Inflammatory macrophage (primary cell): ENCODE data around the gene HDAC4.

ENCODE experiments used
- DNase-seq, 2 donors: peaks; one replicate each; pipeline ENCODE4 v3.0.0-alpha.2; 2020 to 2022

The HDAC4 gene

DNA sequence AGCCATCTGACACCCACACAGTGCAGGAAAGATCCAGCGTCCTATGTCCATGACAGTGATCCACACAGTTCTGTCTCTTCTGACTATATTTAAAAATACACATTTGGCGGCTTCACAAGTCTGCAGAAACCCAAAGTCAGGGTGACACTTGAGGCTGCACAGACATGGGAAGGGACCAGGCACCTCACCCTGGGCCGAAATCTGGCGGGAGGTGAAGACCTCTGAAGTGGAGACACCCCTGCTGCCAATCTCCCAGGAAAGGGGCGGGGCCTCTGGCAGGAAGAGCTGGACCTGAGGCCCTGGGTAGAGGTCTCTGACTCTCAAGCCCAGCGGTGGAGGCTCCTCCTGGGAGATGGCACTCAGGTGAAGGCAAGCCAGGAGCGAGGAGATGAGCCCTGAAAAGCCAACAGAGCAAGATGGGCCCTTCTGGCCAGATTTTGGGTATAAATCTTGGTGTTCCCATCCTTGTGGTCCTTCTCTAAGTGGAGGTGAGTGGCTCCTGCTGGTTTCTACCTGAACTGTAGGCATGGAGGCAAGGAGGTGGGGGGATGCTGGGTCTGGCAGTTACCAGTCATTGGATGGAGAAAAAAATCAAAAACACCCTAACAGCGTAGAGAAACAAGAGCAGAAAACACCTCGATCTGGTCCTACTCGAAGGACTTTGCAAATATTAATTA lies 248.4 kb downstream of the HDAC4 start:
- no peak for DNase-seq

DNA sequence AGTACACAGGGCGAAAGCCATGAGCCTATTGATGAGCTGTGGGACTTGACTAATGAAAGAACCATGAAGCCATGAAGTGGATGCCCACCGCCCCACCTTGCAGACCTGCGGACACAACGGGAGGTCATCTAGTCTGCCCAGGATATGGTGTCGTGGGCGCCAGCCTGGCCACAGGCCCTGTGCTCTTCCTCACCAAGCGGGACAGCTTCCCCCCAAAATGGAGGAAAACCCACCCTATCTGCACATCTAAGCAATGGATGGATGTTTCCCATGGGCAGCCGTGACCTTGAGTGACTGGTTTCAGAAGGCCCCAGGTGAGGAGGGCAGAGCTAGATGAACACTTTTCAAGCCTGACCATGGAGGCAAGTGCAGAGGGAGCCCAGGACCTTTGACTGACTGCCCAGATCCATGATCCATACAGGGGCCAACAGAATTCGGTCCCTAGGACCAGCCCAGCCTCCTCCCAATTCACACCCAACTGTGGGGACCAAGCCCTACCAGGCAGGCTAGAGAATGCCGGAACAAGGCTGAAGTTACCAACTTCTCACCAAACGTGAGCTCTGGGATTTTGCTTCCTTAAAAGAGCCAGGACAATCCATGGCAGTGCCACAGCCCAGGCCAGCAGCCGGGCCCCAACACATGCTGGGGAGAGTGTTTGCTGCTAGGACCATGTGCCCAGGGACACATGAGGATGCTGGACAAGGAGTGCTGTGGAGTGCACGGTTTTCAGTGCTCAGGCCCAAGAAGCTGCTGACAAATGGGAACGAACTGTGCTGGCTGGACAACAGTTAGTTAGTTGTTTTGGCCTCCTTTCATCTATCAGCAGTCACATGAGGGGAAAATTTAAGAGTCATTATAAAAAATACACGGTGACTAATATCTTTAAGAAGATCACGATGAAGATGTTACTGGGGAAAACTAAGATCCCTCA lies 249.4 kb downstream of the HDAC4 start:
- DNase-seq, result no peak

DNA sequence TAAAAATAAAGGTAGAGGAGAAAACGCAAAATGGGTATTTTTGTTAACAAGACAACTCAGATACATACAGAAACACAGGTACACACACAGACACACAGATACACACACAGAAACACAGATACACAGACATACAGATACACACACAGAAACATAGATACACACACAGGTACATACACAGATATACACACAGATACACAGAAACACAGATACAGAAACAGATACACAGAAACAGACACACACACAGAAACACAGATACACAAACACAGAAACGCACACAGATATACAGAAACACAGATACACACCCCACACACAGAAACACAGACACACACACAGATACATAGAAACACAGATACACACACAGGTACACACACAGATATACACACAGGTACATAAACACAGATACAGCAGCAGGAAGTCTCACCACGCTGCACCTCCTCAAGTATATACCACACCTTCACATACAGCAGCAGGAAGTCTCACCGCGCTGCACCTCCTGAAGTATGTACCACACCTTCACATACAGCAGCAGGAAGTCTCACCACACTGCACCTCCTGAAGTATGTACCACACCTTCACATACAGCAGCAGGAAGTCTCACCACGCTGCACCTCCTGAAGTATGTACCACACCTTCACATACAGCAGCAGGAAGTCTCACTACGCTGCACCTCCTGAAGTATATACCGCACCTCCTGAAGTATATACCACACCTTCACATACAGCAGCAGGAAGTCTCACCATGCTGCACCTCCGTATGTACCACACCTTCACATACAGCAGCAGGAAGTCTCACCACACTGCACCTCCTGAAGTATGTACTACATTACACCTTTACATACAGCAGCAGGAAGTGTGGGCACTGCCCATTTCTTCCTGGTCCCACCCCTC lies 250.5 kb downstream of the HDAC4 start:
- DNase-seq, result no peak

DNA sequence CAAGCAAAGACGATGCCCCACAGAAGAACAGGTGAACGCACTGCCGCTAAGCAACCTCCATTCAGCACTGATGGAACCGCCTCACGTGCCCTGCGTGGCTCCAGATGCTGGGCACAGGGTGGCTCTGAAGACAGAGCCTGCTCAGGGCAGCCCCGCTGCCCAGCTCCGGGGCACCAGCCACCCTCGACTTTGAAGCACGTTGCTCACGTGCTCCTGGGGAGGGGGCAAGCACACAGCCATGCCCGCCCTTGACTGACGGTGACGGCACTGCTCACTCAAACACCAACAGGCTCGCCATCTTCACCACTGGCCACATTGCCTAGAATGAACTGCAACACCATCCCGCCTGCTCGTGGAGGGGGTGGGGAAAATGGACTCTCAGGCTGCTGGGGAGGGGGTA lies 251.3 kb downstream of the HDAC4 start:
- no peak for DNase-seq

DNA sequence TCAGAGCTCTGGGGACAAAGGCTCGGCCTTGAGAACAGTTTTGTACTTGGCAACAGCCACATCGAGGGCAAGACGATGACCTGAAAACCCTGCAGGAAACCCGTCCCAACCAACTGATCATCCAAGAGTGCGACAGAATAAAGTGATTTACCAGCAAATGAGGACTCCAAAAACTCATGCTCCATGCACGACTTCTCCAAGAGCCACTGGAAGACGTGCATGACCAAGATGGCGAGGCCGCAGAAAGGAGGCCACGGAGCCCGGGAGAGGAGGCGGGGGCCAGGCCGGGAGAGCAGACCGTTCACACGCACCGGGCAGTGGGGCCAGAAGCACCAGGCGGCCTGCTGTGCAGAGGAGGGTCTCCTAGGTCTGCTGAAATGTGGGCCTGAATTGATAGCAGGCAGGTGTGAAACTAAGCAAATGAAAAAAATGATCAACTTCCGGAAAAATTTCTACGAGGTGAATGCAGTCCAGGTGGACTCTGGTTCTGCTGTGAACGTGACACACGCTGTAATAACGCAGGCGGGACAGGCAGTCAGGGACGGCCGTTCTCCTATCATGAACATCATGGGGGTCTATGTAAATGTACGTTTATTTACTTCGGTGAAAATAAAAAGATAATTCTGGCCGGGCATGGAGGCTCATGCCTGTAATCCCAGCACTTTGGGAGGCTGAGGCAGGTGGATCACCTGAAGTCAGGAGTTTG lies 252.2 kb downstream of the HDAC4 start:
- no peak for DNase-seq

DNA sequence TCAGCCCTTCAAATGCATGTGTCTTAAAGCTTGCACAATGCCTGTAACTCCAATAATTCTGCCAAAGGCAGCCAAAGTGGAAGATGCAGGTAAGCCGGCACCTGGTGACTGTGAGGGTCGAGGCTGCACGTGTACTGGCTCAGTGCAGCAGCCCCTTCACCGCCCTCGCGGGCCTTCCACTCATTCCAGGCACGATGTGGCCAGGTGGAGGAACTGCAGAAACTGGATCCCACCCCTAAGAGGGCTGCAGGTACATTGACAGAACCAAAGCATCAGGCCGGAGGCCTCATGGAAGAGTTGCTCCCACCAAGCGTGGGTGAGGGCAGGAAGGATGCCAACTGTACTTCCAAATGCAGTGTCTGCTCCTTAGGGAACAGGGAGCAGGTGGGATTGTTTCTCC lies 253.4 kb downstream of the HDAC4 start:
- no peak for DNase-seq

DNA sequence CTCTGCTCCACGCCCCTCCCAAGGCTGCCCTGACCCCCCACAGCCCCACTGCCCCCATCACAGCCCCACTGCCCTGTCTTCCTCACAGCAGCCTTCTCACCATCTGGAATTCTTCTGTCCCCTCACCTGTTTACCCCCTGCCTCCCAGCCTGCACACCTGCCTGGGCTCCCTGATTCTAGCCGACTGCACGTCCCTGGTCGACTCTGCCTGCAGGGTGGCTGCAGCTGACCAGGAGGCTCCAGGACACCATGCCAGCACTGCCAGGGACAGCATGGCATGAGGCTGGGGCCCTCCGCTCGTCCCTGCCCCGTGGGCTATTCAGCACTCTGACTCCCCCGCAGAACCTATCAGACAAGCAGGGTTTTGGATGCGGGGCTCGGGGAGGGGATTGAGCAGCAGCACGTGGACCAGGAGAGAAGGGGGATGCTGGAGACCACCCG lies 254.1 kb downstream of the HDAC4 start:
- DNase-seq, result no peak

DNA sequence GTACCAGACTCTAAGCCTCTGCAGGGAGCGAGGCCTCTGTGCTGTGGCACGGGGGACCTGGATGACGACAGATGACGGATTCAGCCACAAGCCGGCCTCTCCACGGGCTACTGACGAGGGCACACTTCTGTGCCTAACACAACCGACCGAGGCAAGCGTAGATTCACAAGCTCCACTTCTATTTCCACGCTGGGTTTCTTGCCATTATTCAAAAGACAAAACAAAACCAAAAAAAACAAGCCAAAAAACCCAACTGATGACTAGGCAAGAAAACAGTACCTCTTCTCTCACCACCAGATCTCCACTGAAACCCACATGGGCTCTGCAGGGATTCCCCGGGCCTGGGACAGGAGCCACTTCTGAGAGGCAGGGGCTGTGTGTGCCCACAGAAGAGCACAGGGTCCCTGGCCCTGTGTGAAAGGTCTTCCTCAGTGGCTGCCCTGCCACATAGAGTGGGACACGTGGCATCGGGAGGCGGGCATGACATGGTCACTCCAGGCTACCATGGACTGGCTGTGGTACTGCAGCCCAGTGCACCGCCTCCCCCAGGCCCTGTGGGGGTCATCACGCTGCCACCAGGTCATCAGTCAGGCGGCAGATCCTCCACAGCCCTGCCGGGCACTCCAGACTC lies 254.7 kb downstream of the HDAC4 start:
- DNase-seq, result no peak

DNA sequence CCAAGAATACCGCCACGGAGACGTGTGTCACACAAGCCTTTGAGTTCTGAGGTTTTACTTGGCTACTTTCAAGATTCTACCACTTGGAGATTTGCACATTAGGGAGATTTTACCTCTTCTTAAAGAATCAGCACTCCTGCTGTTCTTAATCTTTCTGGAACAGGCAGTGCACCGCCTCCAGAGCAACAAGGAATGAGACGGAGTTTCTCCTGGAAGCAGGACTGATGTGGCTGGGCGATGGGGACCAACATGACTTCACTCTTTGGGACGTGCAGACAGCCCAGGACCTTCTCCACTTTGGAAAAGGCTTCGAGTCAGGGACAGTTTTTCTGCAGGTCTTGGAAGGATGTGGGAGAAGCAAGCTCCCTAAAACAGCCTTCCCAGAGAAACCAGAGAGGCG lies 255.2 kb downstream of the HDAC4 start:
- no peak for DNase-seq

DNA sequence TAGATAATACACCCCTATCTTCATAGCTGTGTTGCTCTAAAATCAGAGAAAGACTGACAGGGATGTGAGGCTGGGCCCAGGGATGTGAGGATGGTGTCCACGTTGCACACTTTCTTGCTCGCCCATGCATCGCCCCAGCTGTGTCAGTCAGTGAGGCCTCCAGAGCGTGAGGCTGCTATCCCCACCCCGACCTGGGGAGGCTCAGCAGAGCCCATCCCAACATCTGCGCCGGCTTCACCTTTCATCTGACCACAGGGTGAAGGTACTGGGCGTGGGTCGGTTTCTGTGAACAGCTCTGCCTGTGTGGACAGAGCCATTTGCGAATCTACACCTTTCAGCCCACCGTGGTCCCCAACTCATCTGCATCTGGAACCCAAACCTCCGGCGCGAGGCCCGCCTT lies 255.7 kb downstream of the HDAC4 start:
- DNase-seq, result no peak

DNA sequence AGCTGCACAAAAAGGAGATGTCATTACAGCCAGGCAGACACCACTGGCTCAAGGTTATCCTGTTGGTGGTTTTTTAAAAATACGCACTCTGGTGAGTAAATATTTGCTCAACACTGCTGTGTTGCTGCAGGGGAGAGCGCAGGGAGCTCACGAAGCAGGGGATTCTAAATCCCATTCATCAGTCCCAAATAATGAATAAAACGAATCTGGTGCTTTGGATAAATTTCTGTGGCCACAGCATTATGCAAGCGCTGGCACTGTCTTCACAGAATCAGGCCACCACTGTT lies 256.2 kb downstream of the HDAC4 start:
- no peak for DNase-seq

DNA sequence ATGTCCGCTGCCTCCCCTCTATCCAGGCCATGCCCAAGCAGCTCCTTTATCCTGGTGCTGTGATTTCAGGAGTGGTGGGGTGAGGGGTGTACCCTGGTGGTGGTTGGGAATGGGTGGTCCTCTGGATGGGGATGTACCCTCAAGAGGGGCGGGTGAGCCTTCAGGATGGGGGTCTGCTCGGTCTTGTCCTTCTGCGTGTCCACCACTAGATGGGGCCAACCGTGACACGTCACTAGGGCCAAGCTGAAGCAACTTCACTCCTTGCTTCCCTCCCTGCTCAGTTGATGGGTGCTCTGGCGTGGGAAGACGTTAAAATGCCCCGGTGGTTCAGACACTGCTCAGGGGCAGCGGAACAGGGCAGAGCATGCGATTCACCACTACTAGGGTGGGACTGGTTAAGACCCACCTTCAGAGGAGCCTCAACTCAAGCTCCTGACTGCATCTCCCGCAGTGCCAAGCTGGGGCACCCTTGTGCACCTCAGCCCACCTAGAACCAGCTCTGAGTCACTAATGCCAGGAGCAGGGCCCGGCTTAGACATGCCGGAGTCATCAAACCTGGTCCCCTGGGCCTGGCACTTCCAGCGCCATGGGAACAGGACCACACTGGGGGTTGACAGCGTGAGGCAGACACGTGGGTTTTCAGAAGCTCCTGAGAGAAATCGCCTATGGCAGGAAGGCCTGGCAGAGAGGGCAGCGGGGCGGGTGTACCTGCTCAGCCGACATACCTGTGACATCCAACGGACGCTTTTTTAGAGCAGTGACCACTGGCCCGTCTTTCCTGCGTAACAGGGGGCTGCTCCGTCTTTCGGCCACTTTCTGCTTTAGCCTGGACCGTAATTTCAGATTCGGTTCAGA lies 256.7 kb downstream of the HDAC4 start:
- peak; percentile 8 to 40 for DNase-seq

DNA sequence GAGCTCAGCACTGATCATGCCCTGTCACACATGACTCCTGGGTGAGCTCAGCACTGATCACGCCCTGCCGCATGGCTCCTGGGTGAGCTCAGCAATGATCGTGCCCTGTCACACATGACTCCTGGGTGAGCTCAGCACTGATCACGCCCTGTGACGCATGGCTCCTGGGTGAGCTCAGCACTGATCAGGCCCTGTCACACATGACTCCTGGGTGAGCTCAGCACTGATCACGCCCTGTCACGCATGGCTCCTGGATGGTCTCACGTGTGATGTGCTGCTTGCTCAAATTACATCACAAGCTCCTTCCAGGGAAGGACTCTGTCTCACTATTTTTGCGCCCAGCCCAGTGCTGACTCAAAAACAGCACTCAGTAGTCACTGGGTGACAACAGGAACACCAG lies 258.0 kb downstream of the HDAC4 start:
- no peak for DNase-seq

DNA sequence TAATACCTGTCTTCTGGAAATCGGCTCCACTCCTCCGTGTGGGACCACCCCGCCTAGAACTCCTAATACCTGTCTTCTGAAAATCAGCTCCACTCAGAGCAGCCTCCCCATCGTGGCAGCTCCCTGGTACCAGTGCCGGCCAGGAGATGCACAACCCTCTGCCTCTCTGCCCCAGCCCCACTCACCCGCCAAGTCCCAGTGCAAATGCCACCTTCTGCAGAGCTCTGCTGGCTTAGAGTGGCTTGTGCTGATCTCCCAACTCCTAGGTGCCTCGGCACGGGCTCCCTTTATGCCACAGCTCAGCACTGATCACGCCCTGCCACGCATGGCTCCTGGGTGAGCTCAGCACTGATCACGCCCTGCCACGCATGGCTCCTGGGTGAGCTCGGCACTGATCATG lies 258.5 kb downstream of the HDAC4 start:
- DNase-seq, result no peak

DNA sequence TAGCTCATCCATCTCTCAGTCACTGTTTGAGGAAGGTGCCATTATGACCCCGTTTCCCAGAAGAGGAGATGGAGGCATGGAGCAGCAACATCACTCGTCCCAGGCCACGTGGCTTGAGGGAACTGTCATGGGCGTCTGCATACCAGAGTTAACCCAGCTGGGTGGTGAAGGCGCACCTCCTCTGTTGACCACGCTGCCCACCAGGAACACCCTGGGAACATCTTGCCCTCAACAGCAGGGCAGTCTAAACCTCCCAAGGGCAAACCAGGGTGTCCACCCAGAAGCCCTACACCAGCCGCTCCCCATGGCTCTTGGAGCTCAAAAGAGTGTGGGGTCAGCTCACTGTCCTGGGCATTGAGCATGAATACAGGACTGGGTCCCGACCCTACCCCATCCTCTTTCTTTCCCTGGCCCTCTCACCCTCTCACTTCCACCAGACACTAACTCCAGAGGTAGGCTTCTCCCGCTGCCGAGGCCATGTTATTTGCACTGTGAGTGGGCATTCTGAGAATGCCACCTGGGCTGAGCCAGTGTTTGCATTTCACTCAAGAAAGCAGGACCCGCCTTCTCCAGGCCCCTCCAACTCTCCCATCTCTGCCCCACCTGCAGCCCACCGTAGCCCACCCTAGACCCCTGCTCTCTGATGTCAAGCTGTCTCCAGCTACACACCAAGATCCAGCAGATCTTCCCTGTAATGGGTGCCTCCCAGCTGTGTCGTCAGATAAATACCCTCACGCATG lies 259.6 kb downstream of the HDAC4 start:
- DNase-seq, result no peak

DNA sequence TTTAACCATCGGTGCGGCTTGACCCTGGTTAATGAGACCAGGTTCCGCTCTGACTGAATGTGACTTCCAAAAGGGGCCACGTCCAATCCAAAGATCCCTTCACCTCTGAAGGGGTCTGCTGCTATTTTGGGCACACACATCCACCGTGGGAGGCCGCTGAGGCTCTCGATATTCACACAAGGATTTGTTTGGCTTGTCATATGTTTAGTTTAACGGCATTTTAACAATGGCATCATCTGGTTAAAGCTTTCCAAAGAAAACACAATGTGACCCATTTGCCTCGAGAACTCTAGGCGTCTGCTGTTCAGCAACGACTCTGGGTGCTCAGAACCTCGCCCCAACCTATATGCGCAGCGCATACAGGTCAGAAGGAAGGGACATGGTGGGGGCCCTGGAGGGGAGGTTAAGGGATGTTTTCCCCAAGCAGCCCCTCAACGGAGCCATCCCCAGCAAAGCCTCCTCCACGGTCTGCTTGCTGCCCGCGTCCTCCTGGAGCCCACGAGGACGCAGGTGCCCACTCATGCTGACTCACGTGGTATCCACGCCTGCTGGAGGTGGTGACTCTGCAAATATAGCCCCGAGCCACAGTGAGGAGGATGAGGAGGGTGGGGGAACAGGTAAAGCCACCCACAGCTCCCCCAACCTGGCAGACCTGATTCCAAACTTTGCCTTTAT lies 260.3 kb downstream of the HDAC4 start:
- DNase-seq, result no peak

DNA sequence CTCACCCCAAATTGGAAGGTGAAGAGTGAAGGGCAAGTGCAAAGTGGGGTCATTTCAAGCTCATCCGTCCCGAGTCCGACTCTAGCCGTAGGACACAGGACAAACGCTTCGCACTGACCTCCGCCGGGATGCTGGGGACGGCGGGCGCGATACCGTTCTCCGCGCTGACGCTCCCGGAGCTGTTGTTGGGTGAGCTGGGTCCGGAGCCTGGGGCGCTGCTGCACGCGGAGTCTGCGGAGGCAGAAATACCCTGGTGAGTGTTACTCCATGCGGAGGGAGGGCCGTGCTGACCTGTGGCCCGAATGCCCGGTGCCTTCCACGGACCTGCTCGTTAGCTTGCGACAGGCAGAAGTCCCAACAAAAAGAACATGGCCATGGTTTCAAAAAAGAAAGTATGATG lies 261.3 kb downstream of the HDAC4 start:
- DNase-seq, result no peak

DNA sequence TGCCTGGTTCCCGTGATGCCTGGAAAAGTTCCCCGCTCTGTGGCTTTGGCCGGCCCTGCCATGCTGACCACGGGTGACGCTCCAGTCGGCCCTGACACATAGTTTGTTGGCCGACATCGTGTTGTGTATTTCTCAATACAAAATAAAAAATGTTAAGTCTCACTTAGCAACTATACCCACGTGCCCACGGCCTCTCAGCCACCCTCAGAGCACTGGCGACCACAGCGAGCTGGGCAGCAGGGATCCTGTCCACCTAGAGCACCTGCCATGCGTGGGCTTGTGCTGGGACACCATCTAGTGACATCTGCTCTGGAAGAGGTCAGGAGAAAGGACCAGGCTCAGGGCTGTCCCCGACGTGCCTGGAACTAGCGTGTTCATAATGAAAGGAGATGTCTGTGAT lies 261.7 kb downstream of the HDAC4 start:
- no peak for DNase-seq

DNA sequence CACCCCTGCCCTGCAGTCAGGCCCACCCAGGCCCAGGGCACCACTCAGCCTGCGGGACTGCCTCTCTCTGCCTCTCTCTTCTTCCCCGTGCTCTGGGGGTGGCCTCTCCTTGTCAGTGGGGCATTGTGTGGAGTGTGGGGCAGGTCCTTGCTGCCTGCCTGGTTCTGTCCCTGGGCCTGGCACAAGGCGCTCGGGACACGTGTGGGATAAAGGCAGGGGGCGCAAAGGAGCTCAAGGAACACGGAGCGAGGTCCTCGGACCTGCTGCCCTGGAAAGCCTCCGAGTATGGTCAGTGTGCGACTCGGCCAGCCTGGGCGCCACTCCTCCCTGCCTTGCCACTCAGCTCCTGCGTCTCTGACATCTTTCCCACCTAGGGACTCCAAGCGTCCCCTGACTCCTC lies 262.2 kb downstream of the HDAC4 start:
- DNase-seq, result no peak

DNA sequence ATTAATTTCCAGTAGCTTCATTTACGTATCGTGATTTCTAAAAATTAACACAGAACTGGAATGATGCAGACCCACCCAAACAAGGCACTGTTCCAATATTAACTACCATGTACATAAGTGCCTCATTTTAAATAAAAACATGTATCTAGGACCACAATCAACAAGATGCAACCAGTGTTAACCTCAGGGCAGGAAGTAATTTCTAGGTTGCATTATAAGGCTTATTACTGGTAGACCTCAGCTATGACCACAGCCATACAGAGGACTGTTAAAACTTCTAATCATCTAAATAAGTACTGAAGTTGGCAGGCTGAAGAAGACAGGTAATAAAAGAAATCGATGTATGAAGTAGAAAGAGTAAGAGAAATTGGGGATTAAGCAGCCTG lies 262.9 kb downstream of the HDAC4 start:
- no peak for DNase-seq
